OCI-LY7 (cell line): ENCODE results near the gene NEDD9. TPM values are rescaled to one million over a fixed set of nuclear protein-coding genes. Genes with fewer than 3 reads are reported as not detected.

Experiments
- BruUV-seq: library from RNA; stranded (reverse); fragments of 400-500 nt; replicated peaks from 2 replicates; lab custom pipeline; 2021; lab: Mats Ljungman, UMichigan
- CTCF ChIA-PET: fragments of 300-600 bp; sonication (Branson Sonifier 250); formaldehyde crosslinking; loops from one replicate; lab custom pipeline; 2022; ENCODE audit warnings: antibody characterized with exemption; ENCODE audit not compliant: unreplicated experiment; lab: Charles Lee
- POLR2A ChIA-PET: fragments of 300-600 bp; sonication (Branson Sonifier 250); formaldehyde crosslinking; loops from one replicate; lab custom pipeline; 2022; ENCODE audit warnings: antibody characterized with exemption; lab: Charles Lee
- DNase-seq: peaks from one replicate; pipeline ENCODE4 v3.0.0-alpha.2; 2015; ENCODE audit warnings: low spot score
- H2AFZ ChIP-seq: fragments of 200-600 bp; sonication (generic), shearing (Covaris generic); 2 replicates; pipeline ENCODE4 v1.6.1; 2014; ENCODE audit warnings: mild to moderate bottlenecking, antibody characterized with exemption, low read length, moderate library complexity
- H3K27ac ChIP-seq: fragments of 200-600 bp; sonication (generic); 2 replicates; pipeline ENCODE4 v1.5.1; 2014; ENCODE audit warnings: mixed run types, low read depth, mild to moderate bottlenecking, moderate library complexity, low read length, inconsistent platforms; ENCODE audit not compliant: poor library complexity, severe bottlenecking
- H3K36me3 ChIP-seq: fragments of 200-600 bp; sonication (generic); 2 replicates; pipeline ENCODE4 v1.6.1; 2014; ENCODE audit warnings: mild to moderate bottlenecking, antibody characterized with exemption, low read length, moderate library complexity, mixed read lengths; ENCODE audit not compliant: insufficient read depth
- H3K4me1 ChIP-seq: fragments of 200-600 bp; sonication (generic); 2 replicates; pipeline ENCODE4 v1.5.1; 2014; ENCODE audit warnings: mild to moderate bottlenecking, low read length; ENCODE audit not compliant: insufficient read depth, poor library complexity, severe bottlenecking
- H3K4me2 ChIP-seq: fragments of 200-600 bp; sonication (generic); 2 replicates; pipeline ENCODE4 v1.6.1; 2014; ENCODE audit warnings: mild to moderate bottlenecking, low read length
- H3K4me3 ChIP-seq: fragments of 200-600 bp; sonication (generic); 2 replicates; pipeline ENCODE4 v1.5.1; 2014; ENCODE audit warnings: mild to moderate bottlenecking, low read depth, low read length; ENCODE audit not compliant: poor library complexity, severe bottlenecking
- H3K79me2 ChIP-seq: fragments of 200-600 bp; sonication (generic); 2 replicates; pipeline ENCODE4 v1.6.1; 2016; ENCODE audit warnings: low read depth, mild to moderate bottlenecking, low read length, moderate library complexity, mixed read lengths; ENCODE audit not compliant: insufficient read depth
- H3K9me2 ChIP-seq: fragments of 200-600 bp; sonication (generic); 2 replicates; pipeline ENCODE4 v1.6.1; 2016; ENCODE audit warnings: mild to moderate bottlenecking, low read length, mixed read lengths; ENCODE audit not compliant: insufficient read depth
- H3K9me3 ChIP-seq: fragments of 200-600 bp; sonication (generic); 2 replicates; pipeline ENCODE4 v1.6.1; 2014; ENCODE audit warnings: mild to moderate bottlenecking, mixed run types, low read length, mixed read lengths
- H4K20me1 ChIP-seq: fragments of 200-600 bp; sonication (generic); 2 replicates; pipeline ENCODE4 v1.6.1; 2014; ENCODE audit warnings: mild to moderate bottlenecking, antibody characterized with exemption, low read length, moderate library complexity, mixed read lengths; ENCODE audit not compliant: insufficient read depth
- EZH2phosphoT487 ChIP-seq: fragments of 200-600 bp; sonication (generic); IDR thresholded peaks from 2 replicates; pipeline ENCODE4 v1.6.1; 2018; ENCODE audit warnings: low read depth, borderline replicate concordance, mild to moderate bottlenecking, mixed run types, antibody characterized with exemption, low read length, moderate library complexity, mixed read lengths
- intact Hi-C: fragments of 100-400 bp; cut with micrococcal nuclease; formaldehyde crosslinking; loops from one replicate; pipeline ENCODE4 v1.10.0; 2022; ENCODE audit not compliant: unreplicated experiment
- total RNA-seq, 2 experiments: library from RNA; depleted of rRNA in 1 of 2; stranded (reverse); fragments of >200 nt in 1 of 2; shearing (Covaris generic) in 1 of 2; gene quantifications; 2 replicates each; pipeline ENCODE4 v1.2.3, GENCODE V29; 2014 to 2022
- TF ChIP-seq, protein P1 (sequence below): fragments of 200-600 bp; sonication (generic); conservative IDR thresholded peaks from 2 replicates; pipeline ENCODE4 v1.5.1; 2014; ENCODE audit warnings: mild to moderate bottlenecking, antibody characterized with exemption, low read length, moderate library complexity, mixed read lengths

The NEDD9 gene
- total RNA-seq, 2 experiments from 2014 or later = 13.0 to 41.6 TPM

GRCh38 chr6:11208267-11208666 lies 24.2 kb downstream of the NEDD9 start:
- DNase-seq = no peak
- POLR2A ChIA-PET = interaction anchor here (0.6 to 0.7 kb wide), 2 partner anchors 9 to 45 kb away, joined by 3 to 5 read pairs; no protein-coding TSS in a partner anchor
- CTCF ChIA-PET = interaction anchor here (1.0 kb wide), 1 partner anchor 15 kb away, joined by 3 read pairs; no protein-coding TSS in a partner anchor
- Histone ChIP-seq H3K9me3 (no peaks in the 10 kb centered on the region), H3K79me2 (no peaks in the 10 kb centered on the region), H3K4me3 (no peak overlapping the region), H4K20me1 (no peaks in the 10 kb centered on the region), H3K4me1 (no peaks in the 10 kb centered on the region), H3K27ac (no peak overlapping the region), H3K36me3 (no peaks in the 10 kb centered on the region), H2AFZ (no peak overlapping the region), H3K4me2 (no peak overlapping the region), H3K9me2 (no peaks in the 10 kb centered on the region)
- no peak for TF ChIP-seq EZH2phosphoT487
- TF ChIP-seq, protein P1, sequence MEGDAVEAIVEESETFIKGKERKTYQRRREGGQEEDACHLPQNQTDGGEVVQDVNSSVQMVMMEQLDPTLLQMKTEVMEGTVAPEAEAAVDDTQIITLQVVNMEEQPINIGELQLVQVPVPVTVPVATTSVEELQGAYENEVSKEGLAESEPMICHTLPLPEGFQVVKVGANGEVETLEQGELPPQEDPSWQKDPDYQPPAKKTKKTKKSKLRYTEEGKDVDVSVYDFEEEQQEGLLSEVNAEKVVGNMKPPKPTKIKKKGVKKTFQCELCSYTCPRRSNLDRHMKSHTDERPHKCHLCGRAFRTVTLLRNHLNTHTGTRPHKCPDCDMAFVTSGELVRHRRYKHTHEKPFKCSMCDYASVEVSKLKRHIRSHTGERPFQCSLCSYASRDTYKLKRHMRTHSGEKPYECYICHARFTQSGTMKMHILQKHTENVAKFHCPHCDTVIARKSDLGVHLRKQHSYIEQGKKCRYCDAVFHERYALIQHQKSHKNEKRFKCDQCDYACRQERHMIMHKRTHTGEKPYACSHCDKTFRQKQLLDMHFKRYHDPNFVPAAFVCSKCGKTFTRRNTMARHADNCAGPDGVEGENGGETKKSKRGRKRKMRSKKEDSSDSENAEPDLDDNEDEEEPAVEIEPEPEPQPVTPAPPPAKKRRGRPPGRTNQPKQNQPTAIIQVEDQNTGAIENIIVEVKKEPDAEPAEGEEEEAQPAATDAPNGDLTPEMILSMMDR = no peak
- BruUV-seq = no TSS peak
- intact Hi-C loops = no loop called here

- Histone ChIP-seq H3K27ac (no peak overlapping the region), H3K36me3 (no peaks in the 10 kb centered on the region), H3K4me2 (no peak overlapping the region), H3K4me3 (no peak overlapping the region), H3K4me1 (no peaks in the 10 kb centered on the region), H3K79me2 (no peaks in the 10 kb centered on the region), H4K20me1 (no peaks in the 10 kb centered on the region), H2AFZ (no peak overlapping the region), H3K9me3 (no peaks in the 10 kb centered on the region), H3K9me2 (no peaks in the 10 kb centered on the region)
- CTCF ChIA-PET = interaction anchor here (1.0 kb wide), 1 partner anchor 14 kb away, joined by 3 read pairs; no protein-coding TSS in a partner anchor
- intact Hi-C loops = no loop called here
- no peak for TF ChIP-seq EZH2phosphoT487
- TF ChIP-seq, protein P1 = no peak
- no peak for DNase-seq
- POLR2A ChIA-PET = interaction anchor here (0.7 kb wide), 1 partner anchor 8 kb away, joined by 5 read pairs; no protein-coding TSS in a partner anchor
- BruUV-seq = no TSS peak
These were observed 25.1 kb downstream of the NEDD9 start for GRCh38 chr6:11207199-11207968.

GRCh38 chr6:11206576-11206975 lies 25.9 kb downstream of the NEDD9 start:
- CTCF ChIA-PET = no interaction called here
- no peak for TF ChIP-seq EZH2phosphoT487
- TF ChIP-seq, protein P1 = no peak
- H3K4me3 ChIP-seq = no peak overlapping the region
- H3K27ac ChIP-seq = no peak overlapping the region
- no peaks in the 10 kb centered on the region for H3K9me3 ChIP-seq
- H4K20me1 ChIP-seq = no peaks in the 10 kb centered on the region
- DNase-seq = no peak
- intact Hi-C loops = no loop called here
- no peaks in the 10 kb centered on the region for H3K4me1 ChIP-seq
- H3K79me2 ChIP-seq = no peaks in the 10 kb centered on the region
- no peaks in the 10 kb centered on the region for H3K9me2 ChIP-seq
- POLR2A ChIA-PET = no interaction called here
- H2AFZ ChIP-seq = no peak overlapping the region
- no TSS peak for BruUV-seq
- H3K4me2 ChIP-seq = no peak overlapping the region
- H3K36me3 ChIP-seq = no peaks in the 10 kb centered on the region
